ENCODE measurements around the gene LRRC1. TPM values are rescaled to one million over a fixed set of nuclear protein-coding genes. Genes with fewer than 3 reads are reported as not detected.

LRRC1 gene
- total RNA-seq, 1 experiment from 2014 or later: 10.3 TPM

DNA sequence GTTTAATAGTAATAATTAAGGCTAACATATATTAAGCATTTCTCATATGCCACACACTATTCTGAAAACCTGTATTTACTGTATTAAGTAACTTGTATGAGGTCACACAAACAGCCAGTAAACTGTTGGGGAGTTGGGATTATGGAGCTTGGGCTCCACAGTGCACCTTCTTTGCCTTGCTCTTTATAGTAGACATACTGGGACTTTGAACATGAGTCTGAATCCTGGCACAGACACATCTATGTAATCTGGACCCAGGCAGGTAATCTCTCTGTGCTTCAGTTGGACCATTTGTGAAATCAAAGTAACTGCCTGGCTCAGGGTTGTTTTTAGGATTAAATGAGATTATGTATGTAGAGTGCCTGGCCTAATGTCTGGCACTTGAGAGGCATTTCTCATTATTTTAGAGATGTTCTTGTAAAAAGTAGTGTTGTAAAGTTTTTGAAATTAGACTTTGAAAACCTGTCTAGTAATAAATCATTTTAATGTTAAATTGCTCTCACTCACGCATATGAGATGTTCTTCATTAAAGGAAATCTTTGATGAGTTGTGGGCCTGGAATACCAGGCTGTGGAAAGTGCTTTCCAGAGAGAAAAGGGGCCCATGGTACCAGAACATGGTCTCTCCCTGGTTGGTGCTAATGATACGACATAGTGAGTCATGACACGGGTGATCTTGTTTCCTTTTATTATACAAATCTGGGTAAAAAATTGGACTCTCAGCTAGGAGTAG lies 34.3 kb downstream of the LRRC1 start:
- Histone ChIP-seq H2BK12ac (ENCODE audit: insufficient read length, low read depth, low read length) (no peak overlapping the region), H3T11ph (ENCODE audit: low read length) (no peak overlapping the region), H2BK15ac (ENCODE audit: low read depth, low read length) (no peak overlapping the region), H3K9ac (ENCODE audit: extremely low read depth, insufficient read length, low read length) (no peak overlapping the region), H4K91ac (ENCODE audit: insufficient read length, low read depth, low read length) (no peak overlapping the region), H3K79me2 (ENCODE audit: insufficient read depth, low read length) (peaks cover 3% of the 10 kb centered on the region; the same call in 1 of the 2 replicates), H3K23me2 (ENCODE audit: insufficient read length, low read depth, low read length, poor library complexity, severe bottlenecking) (no peaks in the 10 kb centered on the region), H3K4ac (ENCODE audit: low read depth, low read length) (no peak overlapping the region), H4K8ac (replicated peaks; ENCODE audit: insufficient read length, low read depth, low read length) (no peak overlapping the region), H4K20me1 (ENCODE audit: control insufficient read depth, insufficient read depth, insufficient read length) (peaks cover 2% of the 10 kb centered on the region), H3K27me3 (ENCODE audit: insufficient read depth, low read length) (no peaks in the 10 kb centered on the region), H2AK5ac (ENCODE audit: insufficient read length, low read length) (no peak overlapping the region), H4K5ac (ENCODE audit: insufficient read length, low read depth, low read length) (no peak overlapping the region), H3K9me3 (ENCODE audit: control insufficient read depth, low read depth, low read length) (no peaks in the 10 kb centered on the region), H3K56ac (ENCODE audit: insufficient read length, low read depth, low read length) (no peak overlapping the region), H3K4me2 (ENCODE audit: insufficient read depth, insufficient read length, low read length) (no peak overlapping the region), H3K18ac (ENCODE audit: insufficient read length, low read depth, low read length) (no peak overlapping the region), H2BK5ac (ENCODE audit: insufficient read length, low read length) (no peak overlapping the region), H2BK20ac (ENCODE audit: low read depth, low read length, poor library complexity, severe bottlenecking) (no peak overlapping the region), H3K79me1 (ENCODE audit: insufficient read depth, low read depth, low read length, poor library complexity, severe bottlenecking) (no peaks in the 10 kb centered on the region), H2AFZ (ENCODE audit: low read length) (no peak overlapping the region), H3K4me1 (ENCODE audit: insufficient read depth, low read length) (peaks cover 10% of the 10 kb centered on the region), H2BK120ac (ENCODE audit: low read depth, low read length, poor library complexity, severe bottlenecking) (no peak overlapping the region), H3K23ac (ENCODE audit: insufficient read length, low read depth, low read length) (no peak overlapping the region), H3K27ac (ENCODE audit: insufficient read length, low read depth, low read length) (peak overlapping the region; percentile 32), H3K14ac (ENCODE audit: insufficient read depth, low read length) (no peak overlapping the region)
- H3K27me3 Mint-ChIP-seq (ENCODE audit: low read depth): no peaks in the 10 kb centered on the region
- H3K9me3 Mint-ChIP-seq: no peaks in the 10 kb centered on the region
- no peaks in the 10 kb centered on the region for H3K36me3 Mint-ChIP-seq (ENCODE audit: insufficient read depth in 1 of 3, low read depth in 3 of 3)
- H3K4me1 Mint-ChIP-seq: peaks cover 32 to 33% of the 10 kb centered on the region in 2 experiments
- peak overlapping the region; percentile 62 to 91 (median 86) for H3K27ac Mint-ChIP-seq
- TF ChIP-seq CTCF (conservative IDR thresholded peaks at IDR 0.05): no peak
- DNase-seq: no peak
- no peak overlapping the region for H3K4me3 Mint-ChIP-seq
- WGBS (ENCODE audit: extremely low coverage, insufficient read length, low lambda C conversion rate): no CpG with 5 or more reads among the region's 3 CpGs

Data from H9 (cell line).